HCT116 (cell line): ENCODE measurements around the gene FOXL2NB. TPM values are rescaled to one million over a fixed set of nuclear protein-coding genes. Genes with fewer than 3 reads are reported as not detected.

Experiments used
- ATAC-seq: fragments of 200-7000 bp; cut with Tn5 transposase; 2 replicates; pipeline ENCODE4 v1.9.1; 2020; ENCODE audit warnings: mild to moderate bottlenecking, moderate library complexity
- BruUV-seq: library from RNA; stranded (reverse); fragments of 400-500 nt; replicated peaks from 2 replicates; lab custom pipeline; 2021; lab: Mats Ljungman, UMichigan
- CTCF ChIA-PET: fragments of 300-600 bp; sonication (Branson Sonifier 250); formaldehyde crosslinking; loops from one replicate; lab custom pipeline; 2021; ENCODE audit warnings: antibody characterized with exemption; lab: Charles Lee
- POLR2A ChIA-PET: fragments of 300-600, 350-600 bp; sonication (Branson Sonifier 250); formaldehyde crosslinking; loops from one replicate; lab custom pipeline; 2021; ENCODE audit warnings: antibody characterized with exemption; lab: Charles Lee
- RAD21 ChIA-PET, 2 experiments: fragments of 300-600 bp; sonication (Branson Sonifier 250); formaldehyde crosslinking; loops; one replicate each; lab custom pipeline; 2023; ENCODE audit warnings: low total read pairs in 2 of 2; ENCODE audit not compliant: uncharacterized antibody in 2 of 2, unreplicated experiment in 2 of 2, low non-redundant PET in 1 of 2; lab: Charles Lee
- DNase-seq: peaks from one replicate; pipeline ENCODE4 v3.0.0-alpha.2; 2010; ENCODE audit warnings: low read depth, low spot score
- H2AFZ ChIP-seq: fragments of 200-600 bp; shearing (Covaris generic), sonication (generic); 2 replicates; pipeline ENCODE4 v1.6.1; 2017; ENCODE audit warnings: low read depth, mixed run types, mixed read lengths, antibody characterized with exemption, low read length; ENCODE audit not compliant: poor library complexity, severe bottlenecking
- H3K27ac ChIP-seq: 2 replicates; pipeline ENCODE4 v1.5.1; 2012; ENCODE audit warnings: low read depth, low read length
- H3K27me3 ChIP-seq: fragments of 200-600 bp; sonication (generic); 2 replicates; pipeline ENCODE4 v1.6.1; 2016; ENCODE audit warnings: mixed run types, low read length, mixed read lengths; ENCODE audit not compliant: insufficient read depth
- H3K36me3 ChIP-seq, 2 experiments: fragments of 200-500 bp in 1 of 2; fragments of 200-600 bp in 1 of 2; sonication (Bioruptor generic) in 1 of 2; sonication (generic) in 1 of 2; 2 replicates each; pipeline versions ENCODE4 v1.5.1 to v1.6.1; 2014 to 2016; ENCODE audit warnings: low read length in 2 of 2, inconsistent platforms in 1 of 2, mixed read lengths in 1 of 2, mixed run types in 1 of 2; ENCODE audit not compliant: insufficient read depth in 2 of 2, control insufficient read depth in 1 of 2
- H3K4me1 ChIP-seq, 2 experiments: fragments of 200-600 bp in 1 of 2; sonication (generic) in 1 of 2; 2 replicates each; pipeline versions ENCODE4 v1.5.1 to v1.6.1; 2012 to 2017; ENCODE audit warnings: low read length in 2 of 2, inconsistent platforms in 1 of 2, mild to moderate bottlenecking in 1 of 2, mixed read lengths in 1 of 2, mixed run types in 1 of 2, moderate library complexity in 1 of 2; ENCODE audit not compliant: insufficient read depth in 2 of 2, control insufficient read depth in 1 of 2
- H3K4me2 ChIP-seq: fragments of 200-600 bp; sonication (generic); 2 replicates; pipeline ENCODE4 v1.6.1; 2017; ENCODE audit warnings: mixed run types, low read length, mixed read lengths
- H3K4me3 ChIP-seq, 2 experiments: fragments of 200-600 bp in 1 of 2; sonication (generic) in 1 of 2; replicated peaks in 1 of 2; 2 replicates each; pipeline ENCODE4 v1.5.1; 2011 to 2016; ENCODE audit warnings: low read length in 2 of 2, control low read depth in 1 of 2, low read depth in 1 of 2, mild to moderate bottlenecking in 1 of 2, mixed read lengths in 1 of 2, mixed run types in 1 of 2
- H3K79me2 ChIP-seq: fragments of 200-600 bp; sonication (generic); 2 replicates; pipeline ENCODE4 v1.6.1; 2017; ENCODE audit warnings: mild to moderate bottlenecking, mixed run types, low read length, moderate library complexity, mixed read lengths; ENCODE audit not compliant: insufficient read depth
- H3K9ac ChIP-seq: fragments of 200-600 bp; sonication (generic); 2 replicates; pipeline ENCODE4 v1.6.1; 2016; ENCODE audit warnings: low read length, mixed read lengths
- H3K9me2 ChIP-seq: fragments of 200-600 bp; sonication (generic), shearing (Covaris generic); 2 replicates; pipeline ENCODE4 v1.6.1; 2017; ENCODE audit warnings: mixed run types, mild to moderate bottlenecking, moderate library complexity; ENCODE audit not compliant: insufficient read depth
- H3K9me3 ChIP-seq, 2 experiments: fragments of 200-500 bp in 1 of 2; fragments of 200-600 bp in 1 of 2; sonication (Bioruptor generic) in 1 of 2; sonication (generic) in 1 of 2; 2 replicates each; pipeline ENCODE4 v1.6.1; 2014 to 2017; ENCODE audit warnings: low read length in 2 of 2, mixed read lengths in 2 of 2, inconsistent platforms in 1 of 2, low read depth in 1 of 2, mild to moderate bottlenecking in 1 of 2, mixed run types in 1 of 2, moderate library complexity in 1 of 2; ENCODE audit not compliant: control insufficient read depth in 1 of 2, insufficient read depth in 1 of 2
- H4K20me1 ChIP-seq: fragments of 200-600 bp; sonication (generic), shearing (Covaris generic); 2 replicates; pipeline ENCODE4 v1.6.1; 2017; ENCODE audit warnings: mixed run types, mild to moderate bottlenecking, moderate library complexity; ENCODE audit not compliant: insufficient read depth
- CBX3 ChIP-seq: IDR thresholded peaks from 2 replicates; pipeline ENCODE4 v1.6.1; 2012; ENCODE audit warnings: low read depth
- CEBPB ChIP-seq: IDR thresholded peaks from 2 replicates; pipeline ENCODE4 v1.6.1; 2012; ENCODE audit warnings: low read depth
- EGR1 ChIP-seq: IDR thresholded peaks from 2 replicates; pipeline ENCODE4 v1.6.1; 2012; ENCODE audit warnings: low read depth
- ELF1 ChIP-seq: IDR thresholded peaks from 2 replicates; pipeline ENCODE4 v1.6.1; 2012; ENCODE audit warnings: low read depth, borderline replicate concordance
- EZH2 ChIP-seq: fragments of 200-600 bp; sonication (generic); IDR thresholded peaks from 2 replicates; pipeline ENCODE4 v1.6.1; 2017; ENCODE audit warnings: antibody characterized with exemption, mixed run types
- EZH2phosphoT487 ChIP-seq: fragments of 200-600 bp; IDR thresholded peaks from 2 replicates; pipeline ENCODE4 v1.6.1; 2018; ENCODE audit warnings: antibody characterized with exemption, borderline replicate concordance
- FOSL1 ChIP-seq: IDR thresholded peaks from 2 replicates; pipeline ENCODE4 v1.6.1; 2012; ENCODE audit warnings: low read depth
- JUND ChIP-seq: IDR thresholded peaks from 2 replicates; pipeline ENCODE4 v1.6.1; 2012
- POLR2A ChIP-seq: IDR thresholded peaks from 2 replicates; pipeline ENCODE4 v1.7.0; 2011; ENCODE audit warnings: borderline replicate concordance; ENCODE audit not compliant: insufficient read depth, insufficient read length; ENCODE audit errors: extremely low read depth
- POLR2AphosphoS5 ChIP-seq: IDR thresholded peaks from 2 replicates; pipeline ENCODE4 v1.6.1; 2011; ENCODE audit warnings: mild to moderate bottlenecking, low read depth, low read length, moderate library complexity
- RAD21 ChIP-seq: IDR thresholded peaks from 2 replicates; pipeline ENCODE4 v1.6.1; 2012; ENCODE audit warnings: low read depth, mild to moderate bottlenecking
- REST ChIP-seq: IDR thresholded peaks from 2 replicates; pipeline ENCODE4 v1.6.1; 2012; ENCODE audit warnings: low read depth
- SP1 ChIP-seq: IDR thresholded peaks from 2 replicates; pipeline ENCODE4 v1.6.1; 2012; ENCODE audit warnings: low read depth
- SRF ChIP-seq: IDR thresholded peaks from 2 replicates; pipeline ENCODE4 v1.6.1; 2012; ENCODE audit warnings: low read depth
- TCF7L2 ChIP-seq: IDR thresholded peaks from 2 replicates; pipeline ENCODE4 v1.7.0; 2011; ENCODE audit warnings: borderline replicate concordance, inconsistent platforms; ENCODE audit not compliant: insufficient read depth, insufficient read length; ENCODE audit errors: extremely low read depth
- YY1 ChIP-seq: IDR thresholded peaks from 2 replicates; pipeline ENCODE4 v1.6.1; 2011; ENCODE audit warnings: low read length, low read depth, moderate library complexity, mild to moderate bottlenecking; ENCODE audit not compliant: insufficient replicate concordance; ENCODE audit errors: extremely low read depth
- intact Hi-C: fragments of 100-400 bp; cut with micrococcal nuclease; formaldehyde crosslinking; loops from 2 replicates; pipeline ENCODE4 v1.10.0; 2022
- total RNA-seq: library from RNA; stranded (reverse); gene quantifications from one replicate; pipeline ENCODE4 v1.2.1, GENCODE V29; 2021; ENCODE audit not compliant: unreplicated experiment
- TF ChIP-seq, protein P1 (sequence below): IDR thresholded peaks from 2 replicates; pipeline ENCODE4 v1.6.1; 2012

Gene FOXL2NB
- total RNA-seq, 1 experiment from 2014 or later = 0.93 TPM

DNA sequence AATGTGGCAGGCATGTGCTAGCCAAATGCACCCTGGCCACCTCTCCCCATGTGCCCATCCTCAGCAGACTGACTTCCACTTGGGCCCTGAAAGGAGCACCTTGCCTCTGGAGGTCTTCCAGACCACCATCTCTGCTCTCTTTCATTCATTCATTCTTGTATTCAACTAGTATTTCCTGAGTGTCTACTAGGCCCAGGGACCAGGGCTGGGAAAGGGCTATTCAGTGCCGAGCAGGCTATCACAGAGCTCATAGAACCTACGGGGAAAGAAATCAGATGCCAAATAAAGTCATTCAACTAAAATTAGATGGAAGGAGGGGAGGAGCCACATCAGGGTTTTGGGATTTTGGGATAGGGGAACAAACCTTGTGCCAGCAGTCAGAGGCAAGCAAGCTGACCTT, 40.2 kb downstream of the FOXL2NB start:
- ATAC-seq (no peak), DNase-seq (no peak)
- no peaks in the 10 kb centered on the region for H4K20me1 ChIP-seq
- POLR2A ChIA-PET = no interaction called here
- H3K9me2 ChIP-seq = no peaks in the 10 kb centered on the region
- H3K79me2 ChIP-seq = no peaks in the 10 kb centered on the region
- RAD21 ChIA-PET = no interaction called here
- H3K9me3 ChIP-seq = no peaks in the 10 kb centered on the region
- no peak overlapping the region for H3K9ac ChIP-seq
- H3K4me2 ChIP-seq = no peak overlapping the region
- no peaks in the 10 kb centered on the region for H3K36me3 ChIP-seq
- H3K27ac ChIP-seq = no peak overlapping the region
- H3K4me3 ChIP-seq = no peak overlapping the region
- CTCF ChIA-PET = no interaction called here
- no peaks in the 10 kb centered on the region for H3K27me3 ChIP-seq
- H3K4me1 ChIP-seq = no peaks in the 10 kb centered on the region
- no peak overlapping the region for H2AFZ ChIP-seq
- intact Hi-C loops = no loop called here
- TF ChIP-seq JUND (no peak), REST (no peak), EGR1 (no peak), CEBPB (no peak), EZH2phosphoT487 (no peak), SP1 (no peak)
- TF ChIP-seq, protein P1, sequence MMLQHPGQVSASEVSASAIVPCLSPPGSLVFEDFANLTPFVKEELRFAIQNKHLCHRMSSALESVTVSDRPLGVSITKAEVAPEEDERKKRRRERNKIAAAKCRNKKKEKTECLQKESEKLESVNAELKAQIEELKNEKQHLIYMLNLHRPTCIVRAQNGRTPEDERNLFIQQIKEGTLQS = no peak
- no TSS peak for BruUV-seq

DNA sequence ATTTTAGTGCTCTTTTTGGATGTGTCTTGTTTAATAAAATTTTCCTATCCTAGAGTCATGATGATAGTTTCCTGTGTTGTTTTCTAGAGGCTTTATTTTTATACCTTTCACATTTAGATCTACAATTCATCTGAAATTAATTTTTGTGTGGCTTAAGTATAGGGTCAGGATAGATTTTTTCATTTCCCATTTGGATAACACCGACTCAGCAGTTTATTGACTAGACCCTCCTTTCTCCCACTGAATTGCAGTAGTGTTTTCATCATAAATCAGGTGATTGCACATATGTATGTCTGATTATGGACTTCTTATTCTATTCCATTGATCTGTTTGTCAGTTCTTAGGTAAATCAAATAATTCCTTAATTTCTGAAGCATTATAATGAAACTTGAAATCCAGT, 48.7 kb downstream of the FOXL2NB start:
- H3K79me2 ChIP-seq = no peaks in the 10 kb centered on the region
- DNase-seq (no peak), ATAC-seq (no peak)
- no peaks in the 10 kb centered on the region for H3K36me3 ChIP-seq
- ChIA-PET CTCF (no interaction called here), POLR2A (no interaction called here), RAD21 (no interaction called here)
- H3K4me2 ChIP-seq = no peak overlapping the region
- H4K20me1 ChIP-seq = no peaks in the 10 kb centered on the region
- no peak overlapping the region for H3K4me3 ChIP-seq
- H2AFZ ChIP-seq = no peak overlapping the region
- H3K4me1 ChIP-seq = no peaks in the 10 kb centered on the region
- no peak overlapping the region for H3K27ac ChIP-seq
- H3K9me2 ChIP-seq = no peaks in the 10 kb centered on the region
- intact Hi-C loops = no loop called here
- no peaks in the 10 kb centered on the region for H3K27me3 ChIP-seq
- H3K9me3 ChIP-seq = no peaks in the 10 kb centered on the region
- H3K9ac ChIP-seq = no peak overlapping the region
- no TSS peak for BruUV-seq
- TF ChIP-seq, protein P1 = no peak
- TF ChIP-seq SP1 (no peak), SRF (no peak), FOSL1 (no peak), YY1 (no peak), POLR2A (no peak), ELF1 (no peak), EZH2 (no peak), RAD21 (no peak), POLR2AphosphoS5 (no peak), CBX3 (no peak), TCF7L2 (no peak)
